ENCODE data around the gene ADAM33.

DNA sequence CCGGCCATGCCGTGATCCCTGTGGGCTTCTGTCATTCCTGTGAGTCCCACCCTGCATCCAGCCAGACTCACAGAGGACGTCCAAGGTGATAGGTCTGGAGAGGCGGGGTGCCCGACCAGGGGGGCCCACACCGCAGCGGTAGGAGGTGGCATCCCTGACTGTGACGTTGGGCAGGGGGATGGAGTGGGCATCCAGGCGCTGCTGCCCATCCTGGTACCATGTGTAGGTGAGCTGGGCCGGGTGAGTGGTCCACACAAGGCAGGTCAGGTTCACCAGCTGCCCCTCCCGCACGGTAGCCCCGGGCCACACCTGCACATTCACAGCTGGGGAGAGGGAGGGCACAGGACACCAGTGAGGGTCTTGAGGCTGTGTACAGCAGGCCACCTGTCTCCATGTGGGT, 11.6 kb upstream of the ADAM33 start:
- no peak for TF ChIP-seq PCBP2 (optimal IDR thresholded peaks at IDR 0.05; ENCODE audit: low read depth, low read length, poor library complexity, severe bottlenecking)
- TF ChIP-seq CEBPG (CRISPR knock-in tag; IDR thresholded peaks at IDR 0.05) = no peak
- no peak for TF ChIP-seq ZFP36 (IDR thresholded peaks at IDR 0.05; ENCODE audit: borderline replicate concordance, low read depth, low read length, partially characterized antibody)
- TF ChIP-seq ZNF292 (CRISPR knock-in tag; IDR thresholded peaks at IDR 0.05; ENCODE audit: borderline replicate concordance, low read depth) = no peak
- TF ChIP-seq ESRRA (CRISPR knock-in tag; IDR thresholded peaks at IDR 0.05; ENCODE audit: low read depth) = no peak
- no peak for TF ChIP-seq PHB2 (IDR thresholded peaks at IDR 0.05; ENCODE audit: partially characterized antibody)
- TF ChIP-seq, protein P1, sequence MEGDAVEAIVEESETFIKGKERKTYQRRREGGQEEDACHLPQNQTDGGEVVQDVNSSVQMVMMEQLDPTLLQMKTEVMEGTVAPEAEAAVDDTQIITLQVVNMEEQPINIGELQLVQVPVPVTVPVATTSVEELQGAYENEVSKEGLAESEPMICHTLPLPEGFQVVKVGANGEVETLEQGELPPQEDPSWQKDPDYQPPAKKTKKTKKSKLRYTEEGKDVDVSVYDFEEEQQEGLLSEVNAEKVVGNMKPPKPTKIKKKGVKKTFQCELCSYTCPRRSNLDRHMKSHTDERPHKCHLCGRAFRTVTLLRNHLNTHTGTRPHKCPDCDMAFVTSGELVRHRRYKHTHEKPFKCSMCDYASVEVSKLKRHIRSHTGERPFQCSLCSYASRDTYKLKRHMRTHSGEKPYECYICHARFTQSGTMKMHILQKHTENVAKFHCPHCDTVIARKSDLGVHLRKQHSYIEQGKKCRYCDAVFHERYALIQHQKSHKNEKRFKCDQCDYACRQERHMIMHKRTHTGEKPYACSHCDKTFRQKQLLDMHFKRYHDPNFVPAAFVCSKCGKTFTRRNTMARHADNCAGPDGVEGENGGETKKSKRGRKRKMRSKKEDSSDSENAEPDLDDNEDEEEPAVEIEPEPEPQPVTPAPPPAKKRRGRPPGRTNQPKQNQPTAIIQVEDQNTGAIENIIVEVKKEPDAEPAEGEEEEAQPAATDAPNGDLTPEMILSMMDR (CRISPR knock-in tag; IDR thresholded peaks at IDR 0.05) = no peak
- TF ChIP-seq JUND (CRISPR knock-in tag; IDR thresholded peaks at IDR 0.05) = no peak
- TF ChIP-seq ZNF766 (CRISPR knock-in tag; IDR thresholded peaks at IDR 0.05; ENCODE audit: borderline replicate concordance) = no peak
- TF ChIP-seq, protein P2, sequence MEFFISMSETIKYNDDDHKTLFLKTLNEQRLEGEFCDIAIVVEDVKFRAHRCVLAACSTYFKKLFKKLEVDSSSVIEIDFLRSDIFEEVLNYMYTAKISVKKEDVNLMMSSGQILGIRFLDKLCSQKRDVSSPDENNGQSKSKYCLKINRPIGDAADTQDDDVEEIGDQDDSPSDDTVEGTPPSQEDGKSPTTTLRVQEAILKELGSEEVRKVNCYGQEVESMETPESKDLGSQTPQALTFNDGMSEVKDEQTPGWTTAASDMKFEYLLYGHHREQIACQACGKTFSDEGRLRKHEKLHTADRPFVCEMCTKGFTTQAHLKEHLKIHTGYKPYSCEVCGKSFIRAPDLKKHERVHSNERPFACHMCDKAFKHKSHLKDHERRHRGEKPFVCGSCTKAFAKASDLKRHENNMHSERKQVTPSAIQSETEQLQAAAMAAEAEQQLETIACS (CRISPR knock-in tag; IDR thresholded peaks at IDR 0.05) = no peak
